Inflammatory macrophage (primary cell): ENCODE measurements around the gene KLHL6.
A peak's percentile ranks its signal among the peaks of the same experiment; 100 is the strongest.
"Not testable (repeated sequence)": the region's sequence is repeated elsewhere in the genome, so short reads cannot be mapped to it uniquely, and the experiment has no call there.

ENCODE experiments used
- DNase-seq, 2 donors: peaks; one replicate each; pipeline ENCODE4 v3.0.0-alpha.2; 2020 to 2022

KLHL6 gene

GRCh38 chr3:183529717-183530116 is 25.8 kb downstream of the KLHL6 start:
- DNase-seq, result no peak

GRCh38 chr3:183529185-183529584 is 26.3 kb downstream of the KLHL6 start:
- DNase-seq, result no peak

GRCh38 chr3:183528758-183529157 is 26.7 kb downstream of the KLHL6 start:
- not testable (repeated sequence) for DNase-seq

GRCh38 chr3:183527428-183528379 is 27.8 kb downstream of the KLHL6 start:
- no peak for DNase-seq

GRCh38 chr3:183526838-183527427 is 28.6 kb downstream of the KLHL6 start:
- DNase-seq, result no peak

GRCh38 chr3:183524476-183524875 is 31.0 kb downstream of the KLHL6 start:
- no peak for DNase-seq

- DNase-seq, result not testable (repeated sequence)
Observed at GRCh38 chr3:183520741-183521556, 34.6 kb downstream of the KLHL6 start.

- not testable (repeated sequence) for DNase-seq
Observed at GRCh38 chr3:183520295-183520694, 35.2 kb downstream of the KLHL6 start.

GRCh38 chr3:183519891-183520290 is 35.6 kb downstream of the KLHL6 start:
- DNase-seq, result no peak

- DNase-seq, result no peak
Observed at GRCh38 chr3:183518491-183519251, 36.8 kb downstream of the KLHL6 start.

GRCh38 chr3:183517607-183518006 is 37.9 kb downstream of the KLHL6 start:
- no peak for DNase-seq

- DNase-seq, result peak; percentile 79 to 92
Observed at GRCh38 chr3:183515968-183516851, 39.3 kb downstream of the KLHL6 start.

- no peak for DNase-seq
Observed at GRCh38 chr3:183514021-183514420, 41.5 kb downstream of the KLHL6 start.

GRCh38 chr3:183513046-183513706 is 42.3 kb downstream of the KLHL6 start:
- peak; percentile 67 to 76 for DNase-seq

- not testable (repeated sequence) for DNase-seq
Observed at GRCh38 chr3:183511286-183512131, 44.0 kb downstream of the KLHL6 start.

- DNase-seq, result peak; percentile 48 to 52
Observed at GRCh38 chr3:183508821-183509220, 46.7 kb downstream of the KLHL6 start.

- DNase-seq, result no peak
Observed at GRCh38 chr3:183507551-183507950, 48.0 kb downstream of the KLHL6 start.

GRCh38 chr3:183506674-183507320 is 48.7 kb downstream of the KLHL6 start:
- DNase-seq, result peak; percentile 79 to 87

- DNase-seq, result no peak
Observed at GRCh38 chr3:183504597-183504996, 50.9 kb downstream of the KLHL6 start.
